ENCODE measurements around the gene GLIS1. TPM values are rescaled to one million over a fixed set of nuclear protein-coding genes. Genes with fewer than 3 reads are reported as not detected.

GLIS1 gene
- polyA plus RNA-seq, 1 donor from 2014 or later: not detected

- H3K9me3 ChIP-seq (ENCODE audit: low read length): no peaks in the 10 kb centered on the region
- no peak overlapping the region for H3K27ac ChIP-seq (ENCODE audit: low read length)
- no peak overlapping the region for H3K4me3 ChIP-seq (ENCODE audit: low read length)
- no peak overlapping the region for H3K9ac ChIP-seq (ENCODE audit: low read length)
- no peaks in the 10 kb centered on the region for H3K36me3 ChIP-seq (ENCODE audit: insufficient read depth, low read length)
- H3K4me2 ChIP-seq (ENCODE audit: low read length): no peak overlapping the region
- H4K20me1 ChIP-seq (ENCODE audit: insufficient read depth): no peaks in the 10 kb centered on the region
- no peak for TF ChIP-seq EP300 (conservative IDR thresholded peaks at IDR 0.05; ENCODE audit: poor library complexity, severe bottlenecking)
- no peak for TF ChIP-seq MXI1 (conservative IDR thresholded peaks at IDR 0.05; ENCODE audit: poor library complexity, severe bottlenecking)
- no peak for TF ChIP-seq EZH2 (IDR thresholded peaks at IDR 0.05; ENCODE audit: borderline replicate concordance, insufficient read depth, low read length, poor library complexity, severe bottlenecking)
- TF ChIP-seq REST (IDR thresholded peaks at IDR 0.05; ENCODE audit: borderline replicate concordance): no peak
- no peak for TF ChIP-seq SMC3 (conservative IDR thresholded peaks at IDR 0.05; ENCODE audit: poor library complexity)
- no peak for TF ChIP-seq CTCF (IDR thresholded peaks at IDR 0.05; ENCODE audit: poor library complexity, severe bottlenecking)
- TF ChIP-seq RAD21 (conservative IDR thresholded peaks at IDR 0.05): no peak
- TF ChIP-seq POLR2AphosphoS5 (IDR thresholded peaks at IDR 0.05): no peak
- TF ChIP-seq TAF1 (IDR thresholded peaks at IDR 0.05; ENCODE audit: low read depth): no peak
- no peaks in the 10 kb centered on the region for H3K27me3 ChIP-seq (ENCODE audit: insufficient read depth, low read depth, low read length)
- no peaks in the 10 kb centered on the region for H3K79me2 ChIP-seq (replicated peaks; ENCODE audit: insufficient read depth, low read length)
- H3K9me2 ChIP-seq (ENCODE audit: insufficient read depth, low read length): no peaks in the 10 kb centered on the region
- no peak overlapping the region for H2AFZ ChIP-seq (ENCODE audit: low read depth, low read length)
- H3F3A ChIP-seq (ENCODE audit: insufficient read depth, low read length, poor library complexity, severe bottlenecking): no peaks in the 10 kb centered on the region
Measured at GRCh38 chr1:53486395-53487026, 252.5 kb downstream of the GLIS1 start.

DNA sequence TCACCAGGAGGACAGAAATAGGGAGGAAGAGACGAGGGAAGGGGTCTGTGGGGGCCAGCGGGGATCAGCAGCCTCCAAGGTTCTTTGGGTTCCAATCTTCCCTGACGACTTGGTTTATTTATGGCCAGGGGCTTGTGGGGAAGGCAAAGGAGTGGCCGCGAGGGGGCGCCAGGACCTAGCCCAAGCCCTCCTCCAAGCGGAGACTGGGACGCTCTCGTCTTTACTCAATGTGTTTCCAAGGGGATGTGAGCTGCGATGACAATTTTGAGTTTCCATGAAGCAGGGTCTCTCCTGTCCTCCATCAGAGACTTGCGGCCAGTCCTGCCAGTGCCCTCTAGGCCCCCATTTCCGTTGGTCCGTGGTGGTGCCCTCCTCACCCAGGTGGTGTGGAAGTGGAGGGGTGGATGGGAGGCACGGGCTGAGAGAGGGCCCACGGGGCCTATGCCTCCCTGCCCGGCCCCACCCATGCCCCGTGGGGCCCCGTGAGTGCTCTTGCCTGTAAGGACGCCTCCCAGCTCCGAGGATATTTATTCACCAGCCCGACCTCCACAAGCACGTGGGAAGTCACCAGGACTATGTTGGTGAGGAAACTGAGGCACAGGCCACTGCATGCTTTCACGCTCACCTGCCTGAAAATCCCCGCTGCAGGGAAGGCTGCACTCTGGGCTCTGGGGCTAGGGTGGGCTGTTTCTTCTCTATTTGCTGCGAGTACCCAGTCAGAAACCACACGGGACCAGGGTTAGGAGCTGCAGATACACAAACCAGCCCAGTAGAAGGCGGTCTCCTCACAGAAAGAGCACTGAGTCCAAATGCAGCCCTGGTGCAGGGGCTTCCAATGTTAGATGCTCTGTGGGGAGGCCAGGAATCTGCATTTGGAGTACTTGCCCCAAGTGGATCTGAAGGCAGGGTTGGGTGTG lies 253.2 kb downstream of the GLIS1 start:
- Histone ChIP-seq H4K20me1 (ENCODE audit: insufficient read depth) (no peaks in the 10 kb centered on the region), H3K9ac (ENCODE audit: low read length) (no peak overlapping the region), H3K79me2 (replicated peaks; ENCODE audit: insufficient read depth, low read length) (no peaks in the 10 kb centered on the region), H3K27ac (ENCODE audit: low read length) (no peak overlapping the region), H3K4me3 (ENCODE audit: low read length) (no peak overlapping the region), H3K4me2 (ENCODE audit: low read length) (no peak overlapping the region), H3K27me3 (ENCODE audit: insufficient read depth, low read depth, low read length) (no peaks in the 10 kb centered on the region), H3K36me3 (ENCODE audit: insufficient read depth, low read length) (no peaks in the 10 kb centered on the region), H3F3A (ENCODE audit: insufficient read depth, low read length, poor library complexity, severe bottlenecking) (no peaks in the 10 kb centered on the region), H2AFZ (ENCODE audit: low read depth, low read length) (no peak overlapping the region), H3K9me2 (ENCODE audit: insufficient read depth, low read length) (no peaks in the 10 kb centered on the region), H3K9me3 (ENCODE audit: low read length) (no peaks in the 10 kb centered on the region)
- TF ChIP-seq SMC3 (conservative IDR thresholded peaks at IDR 0.05; ENCODE audit: poor library complexity) (peak; percentile 96), MXI1 (conservative IDR thresholded peaks at IDR 0.05; ENCODE audit: poor library complexity, severe bottlenecking) (peak; percentile 48), EP300 (conservative IDR thresholded peaks at IDR 0.05; ENCODE audit: poor library complexity, severe bottlenecking) (no peak), RAD21 (conservative IDR thresholded peaks at IDR 0.05) (peak; percentile 99), CTCF (IDR thresholded peaks at IDR 0.05; ENCODE audit: poor library complexity, severe bottlenecking) (peak; percentile 97), REST (IDR thresholded peaks at IDR 0.05; ENCODE audit: borderline replicate concordance) (no peak)

All from neural cell (in vitro differentiated cells).